Tibial nerve (tissue), 4 donors: ENCODE measurements around the gene CRELD1. TPM values are rescaled to one million over a fixed set of nuclear protein-coding genes. Genes with fewer than 3 reads are reported as not detected.

Experiments
- DNase-seq, 2 donors: peaks; one replicate each; pipeline ENCODE4 v3.0.0-alpha.2; 2019; ENCODE audit warnings: low spot score in 2 of 2
- H3K27ac ChIP-seq, 4 donors: fragments of 200-600 bp; sonication (generic) in 3 of 4; one replicate each; pipeline ENCODE4 v1.5.1; 2017 to 2019; ENCODE audit warnings: mild to moderate bottlenecking in 1 of 4
- H3K27me3 ChIP-seq, 2 donors: fragments of 200-600 bp; sonication (generic) in 1 of 2; one replicate each; pipeline versions ENCODE4 v1.5.1 to v1.6.0; 2017 to 2019
- H3K36me3 ChIP-seq, 3 donors: fragments of 200-600 bp; sonication (generic); one replicate each; pipeline ENCODE4 v1.5.1; 2018 to 2019
- H3K4me1 ChIP-seq, 4 donors: fragments of 200-600 bp; sonication (generic) in 3 of 4; one replicate each; pipeline ENCODE4 v1.5.1; 2017 to 2019
- H3K4me3 ChIP-seq, 4 donors: fragments of 200-600 bp; sonication (generic) in 3 of 4; one replicate each; pipeline ENCODE4 v1.5.1; 2017 to 2019; ENCODE audit warnings: mild to moderate bottlenecking in 1 of 4, moderate library complexity in 1 of 4
- H3K9me3 ChIP-seq, 4 donors: fragments of 200-600 bp; sonication (generic) in 3 of 4; one replicate each; pipeline ENCODE4 v1.5.1; 2017 to 2019
- EP300 ChIP-seq, 2 donors: sonication (generic); formaldehyde crosslinking; IDR thresholded peaks; one replicate each; pipeline ENCODE4 v1.6.1; 2017; ENCODE audit warnings: antibody characterized with exemption in 2 of 2, mild to moderate bottlenecking in 1 of 2
- POLR2A ChIP-seq, 2 donors: fragments of 450-650 bp; IDR thresholded peaks; one replicate each; pipeline ENCODE4 v1.6.1; 2017; ENCODE audit warnings: antibody characterized with exemption in 2 of 2, mild to moderate bottlenecking in 2 of 2, moderate library complexity in 2 of 2
- WGBS, 2 donors: methylation state at CpG; one replicate each; pipeline ENCODE4 v1.1.5; 2018; 5-methylcytosine and 5-hydroxymethylcytosine counted together
- total RNA-seq, 4 donors: library from RNA; depleted of rRNA; stranded (reverse); fragments of >200 nt; gene quantifications; one replicate each; pipeline ENCODE4 v1.1.0, GENCODE V29; 2016
- TF ChIP-seq, protein P1 (sequence below), 5 experiments: fragments of 200-600 bp in 3 of 5; fragments of 450-650 bp in 2 of 5; sonication (generic) in 3 of 5; IDR thresholded peaks; one replicate each; pipeline ENCODE4 v1.5.1; 2016 to 2019; ENCODE audit warnings: antibody characterized with exemption in 5 of 5, mild to moderate bottlenecking in 3 of 5, moderate library complexity in 2 of 5

CRELD1 gene
- total RNA-seq, 4 donors from 2014 or later = 18.2 to 54.9 (median 27.5) TPM

- Histone ChIP-seq H3K4me3 (peak overlapping the region; percentile 48 to 92 (median 70)), H3K9me3 (no peaks in the 10 kb centered on the region), H3K27ac (peak overlapping the region; percentile 81 to 94 (median 86)), H3K27me3 (no peaks in the 10 kb centered on the region), H3K36me3 (peaks cover 0 to 46% (median 0%) of the 10 kb centered on the region in 3 donors), H3K4me1 (peaks cover 0 to 39% (median 13%) of the 10 kb centered on the region in 4 donors)
- TF ChIP-seq POLR2A (IDR thresholded peaks at IDR 0.05) (peak in 1 of 2 donors; percentile 35), EP300 (IDR thresholded peaks at IDR 0.05) (peak in 1 of 2 donors; percentile 61)
- TF ChIP-seq, protein P1, sequence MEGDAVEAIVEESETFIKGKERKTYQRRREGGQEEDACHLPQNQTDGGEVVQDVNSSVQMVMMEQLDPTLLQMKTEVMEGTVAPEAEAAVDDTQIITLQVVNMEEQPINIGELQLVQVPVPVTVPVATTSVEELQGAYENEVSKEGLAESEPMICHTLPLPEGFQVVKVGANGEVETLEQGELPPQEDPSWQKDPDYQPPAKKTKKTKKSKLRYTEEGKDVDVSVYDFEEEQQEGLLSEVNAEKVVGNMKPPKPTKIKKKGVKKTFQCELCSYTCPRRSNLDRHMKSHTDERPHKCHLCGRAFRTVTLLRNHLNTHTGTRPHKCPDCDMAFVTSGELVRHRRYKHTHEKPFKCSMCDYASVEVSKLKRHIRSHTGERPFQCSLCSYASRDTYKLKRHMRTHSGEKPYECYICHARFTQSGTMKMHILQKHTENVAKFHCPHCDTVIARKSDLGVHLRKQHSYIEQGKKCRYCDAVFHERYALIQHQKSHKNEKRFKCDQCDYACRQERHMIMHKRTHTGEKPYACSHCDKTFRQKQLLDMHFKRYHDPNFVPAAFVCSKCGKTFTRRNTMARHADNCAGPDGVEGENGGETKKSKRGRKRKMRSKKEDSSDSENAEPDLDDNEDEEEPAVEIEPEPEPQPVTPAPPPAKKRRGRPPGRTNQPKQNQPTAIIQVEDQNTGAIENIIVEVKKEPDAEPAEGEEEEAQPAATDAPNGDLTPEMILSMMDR (IDR thresholded peaks at IDR 0.05) = peak; percentile 34 to 84 (median 78)
- peak; percentile 31 to 40 for DNase-seq
- WGBS, 2 donors = 29 to 39% methylated on average over 30 to 50 of the region's 86 CpGs
Observed at GRCh38 chr3:9947025-9947995, 13.7 kb downstream of the CRELD1 start.

DNA sequence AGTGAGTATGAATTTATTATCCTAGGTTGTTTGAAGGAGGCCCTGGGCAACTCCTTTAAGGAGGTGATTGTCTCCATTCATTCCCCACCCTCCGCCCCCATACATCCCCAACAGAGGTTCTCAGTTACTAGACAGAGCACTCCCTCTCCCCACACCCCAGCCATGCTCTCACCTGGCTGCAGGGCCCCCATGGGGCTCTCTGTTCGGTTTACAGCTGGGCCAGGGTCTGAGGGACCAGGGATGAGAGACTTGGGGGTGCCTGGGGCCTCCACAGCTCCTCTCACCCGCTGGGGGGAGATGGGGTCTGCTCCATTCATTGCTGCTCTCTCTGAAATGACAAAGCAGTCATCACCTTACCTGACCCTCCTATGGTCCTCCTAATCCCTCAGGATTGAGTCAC is 15.0 kb downstream of the CRELD1 start:
- Histone ChIP-seq H3K4me1 (peaks cover 0 to 40% (median 15%) of the 10 kb centered on the region in 4 donors), H3K9me3 (no peaks in the 10 kb centered on the region), H3K27ac (peak overlapping the region in 1 of 4 donors; percentile 91), H3K27me3 (no peaks in the 10 kb centered on the region), H3K4me3 (no peak overlapping the region), H3K36me3 (peaks cover 0 to 33% (median 0%) of the 10 kb centered on the region in 3 donors)
- TF ChIP-seq POLR2A (IDR thresholded peaks at IDR 0.05) (no peak), EP300 (IDR thresholded peaks at IDR 0.05) (no peak)
- TF ChIP-seq, protein P1 (IDR thresholded peaks at IDR 0.05) = no peak
- WGBS, 2 donors = 80 to 82% methylated on average over 3 of the region's 3 CpGs
- no peak for DNase-seq

DNA sequence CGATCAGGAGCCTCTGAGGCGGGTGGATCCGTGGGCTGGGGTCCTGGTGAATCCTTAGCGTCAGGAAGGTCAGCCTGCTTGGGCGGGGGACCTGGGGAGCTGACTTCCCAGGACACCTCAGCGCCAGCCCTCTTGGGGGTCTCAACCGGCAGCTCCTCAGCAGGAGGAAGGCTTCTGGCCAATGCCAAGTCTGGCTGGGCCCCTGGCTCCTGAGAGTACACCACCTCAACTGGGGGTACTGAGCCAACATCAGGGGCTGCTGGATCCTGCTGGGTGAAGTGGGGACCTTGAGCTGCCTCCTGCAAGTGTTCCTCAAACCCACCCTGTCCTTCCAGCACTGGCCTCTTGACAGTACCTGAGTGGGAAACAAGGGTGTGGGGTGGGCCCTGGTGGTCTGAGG is 15.5 kb downstream of the CRELD1 start:
- peaks cover 0 to 40% (median 15%) of the 10 kb centered on the region in 4 donors for H3K4me1 ChIP-seq
- no peak overlapping the region for H3K27ac ChIP-seq
- WGBS, 2 donors = 94 to 97% methylated on average over 4 to 7 of the region's 7 CpGs
- no peaks in the 10 kb centered on the region for H3K27me3 ChIP-seq
- H3K36me3 ChIP-seq = peaks cover 0 to 28% (median 0%) of the 10 kb centered on the region in 3 donors
- no peak overlapping the region for H3K4me3 ChIP-seq
- no peaks in the 10 kb centered on the region for H3K9me3 ChIP-seq
- TF ChIP-seq POLR2A (IDR thresholded peaks at IDR 0.05) (no peak), EP300 (IDR thresholded peaks at IDR 0.05) (no peak)
- DNase-seq = no peak

DNA sequence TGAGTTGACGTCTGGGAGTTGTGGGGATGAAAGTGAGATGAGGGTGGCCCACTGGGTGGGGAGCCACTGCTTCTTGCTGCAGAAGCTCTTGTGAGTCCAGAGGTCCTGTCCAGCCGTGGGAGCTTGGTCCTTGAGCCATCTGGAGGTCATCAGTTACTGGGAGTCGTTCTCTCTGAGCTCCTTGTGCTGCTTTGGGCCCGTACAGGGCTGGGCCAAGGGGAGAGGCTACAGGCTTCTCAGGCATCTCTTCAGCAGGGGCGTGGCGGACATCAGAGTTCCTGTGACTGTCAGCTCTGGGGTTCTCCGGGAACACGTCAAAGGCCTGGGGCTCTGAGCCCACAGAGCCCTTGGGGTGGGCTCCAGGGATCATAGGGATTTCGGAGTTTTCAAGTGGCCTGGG is 16.0 kb downstream of the CRELD1 start:
- DNase-seq = no peak
- H3K27ac ChIP-seq = no peak overlapping the region
- H3K27me3 ChIP-seq = no peaks in the 10 kb centered on the region
- WGBS, 2 donors = 58 to 69% methylated on average over 5 to 9 of the region's 9 CpGs
- H3K4me1 ChIP-seq = peaks cover 0 to 40% (median 15%) of the 10 kb centered on the region in 4 donors
- TF ChIP-seq, protein P1 (IDR thresholded peaks at IDR 0.05) = no peak
- no peak for TF ChIP-seq EP300 (IDR thresholded peaks at IDR 0.05)
- H3K36me3 ChIP-seq = peaks cover 0 to 23% (median 0%) of the 10 kb centered on the region in 3 donors
- no peak overlapping the region for H3K4me3 ChIP-seq
- H3K9me3 ChIP-seq = no peaks in the 10 kb centered on the region

DNA sequence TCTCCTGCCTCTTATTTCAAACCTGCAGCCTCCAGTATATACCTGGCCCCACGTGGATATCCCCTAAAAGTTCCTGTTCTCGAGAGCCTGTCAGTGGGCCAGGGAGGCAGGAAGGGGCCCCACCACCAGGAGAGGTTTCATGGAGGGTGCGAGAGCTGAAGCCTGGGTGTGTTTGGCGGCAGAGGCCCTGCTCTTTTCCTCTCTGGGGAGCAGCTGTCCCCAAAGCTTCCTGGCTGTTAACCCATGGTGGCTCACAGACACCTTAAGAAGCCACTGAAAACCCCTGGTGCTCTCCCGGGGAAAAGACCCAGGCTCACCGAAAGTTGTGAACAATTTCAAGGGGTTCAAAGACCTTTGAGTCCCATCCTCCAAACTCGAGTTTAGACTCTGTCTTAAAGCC is 17.5 kb downstream of the CRELD1 start:
- peaks cover 0 to 40% (median 15%) of the 10 kb centered on the region in 4 donors for H3K4me1 ChIP-seq
- TF ChIP-seq, protein P1 (IDR thresholded peaks at IDR 0.05) = no peak
- TF ChIP-seq EP300 (IDR thresholded peaks at IDR 0.05) (no peak), POLR2A (IDR thresholded peaks at IDR 0.05) (no peak)
- H3K36me3 ChIP-seq = peaks cover 0 to 21% (median 0%) of the 10 kb centered on the region in 3 donors
- no peak for DNase-seq
- H3K27me3 ChIP-seq = no peaks in the 10 kb centered on the region
- peak overlapping the region in 1 of 4 donors; percentile 50 for H3K4me3 ChIP-seq
- H3K27ac ChIP-seq = no peak overlapping the region
- H3K9me3 ChIP-seq = no peaks in the 10 kb centered on the region
- WGBS, 2 donors = 44 to 48% methylated on average over 6 to 7 of the region's 7 CpGs
